ENCODE data around the gene FRAS1.

Gene FRAS1

GRCh38 chr4:78308517-78308916 lies 251.4 kb downstream of the FRAS1 start:
- FAIRE-seq, result no peak
- peak; percentile 29 for DNase-seq (ENCODE audit: insufficient read length, low spot score)

GRCh38 chr4:78309352-78309751 lies 252.2 kb downstream of the FRAS1 start:
- FAIRE-seq, result no peak
- no peak for TF ChIP-seq CTCF (IDR thresholded peaks at IDR 0.05; ENCODE audit: insufficient read depth, missing control alignments)
- DNase-seq (ENCODE audit: insufficient read length, low spot score), result no peak

More at GRCh38 chr4:78308517-78308916, 251.4 kb downstream of the FRAS1 start:
- TF ChIP-seq CTCF (IDR thresholded peaks at IDR 0.05; ENCODE audit: insufficient read depth, missing control alignments), result peak; percentile 25

- no peak for TF ChIP-seq CTCF (IDR thresholded peaks at IDR 0.05; ENCODE audit: insufficient read depth, missing control alignments)
- FAIRE-seq (no peak), DNase-seq (ENCODE audit: insufficient read length, low spot score) (no peak)
Measured at GRCh38 chr4:78310007-78310739, 253.1 kb downstream of the FRAS1 start.

GRCh38 chr4:78310740-78311115 lies 253.6 kb downstream of the FRAS1 start:
- TF ChIP-seq CTCF (IDR thresholded peaks at IDR 0.05; ENCODE audit: insufficient read depth, missing control alignments), result no peak
- no peak for DNase-seq (ENCODE audit: insufficient read length, low spot score)
- FAIRE-seq, result no peak

GRCh38 chr4:78311306-78311705 lies 254.2 kb downstream of the FRAS1 start:
- FAIRE-seq (no peak), DNase-seq (ENCODE audit: insufficient read length, low spot score) (no peak)
- TF ChIP-seq CTCF (IDR thresholded peaks at IDR 0.05; ENCODE audit: insufficient read depth, missing control alignments), result no peak

- no peak for FAIRE-seq
- DNase-seq (ENCODE audit: insufficient read length, low spot score), result no peak
- no peak for TF ChIP-seq CTCF (IDR thresholded peaks at IDR 0.05; ENCODE audit: insufficient read depth, missing control alignments)
Measured at GRCh38 chr4:78312989-78313753, 256.0 kb downstream of the FRAS1 start.

- no peak for TF ChIP-seq CTCF (IDR thresholded peaks at IDR 0.05; ENCODE audit: insufficient read depth, missing control alignments)
- FAIRE-seq (no peak), DNase-seq (ENCODE audit: insufficient read length, low spot score) (no peak)
Measured at GRCh38 chr4:78313754-78314120, 256.6 kb downstream of the FRAS1 start.

Measured in D721Med (cell line).